ENCODE results near the gene EIF3K.

- TF ChIP-seq, protein P1, sequence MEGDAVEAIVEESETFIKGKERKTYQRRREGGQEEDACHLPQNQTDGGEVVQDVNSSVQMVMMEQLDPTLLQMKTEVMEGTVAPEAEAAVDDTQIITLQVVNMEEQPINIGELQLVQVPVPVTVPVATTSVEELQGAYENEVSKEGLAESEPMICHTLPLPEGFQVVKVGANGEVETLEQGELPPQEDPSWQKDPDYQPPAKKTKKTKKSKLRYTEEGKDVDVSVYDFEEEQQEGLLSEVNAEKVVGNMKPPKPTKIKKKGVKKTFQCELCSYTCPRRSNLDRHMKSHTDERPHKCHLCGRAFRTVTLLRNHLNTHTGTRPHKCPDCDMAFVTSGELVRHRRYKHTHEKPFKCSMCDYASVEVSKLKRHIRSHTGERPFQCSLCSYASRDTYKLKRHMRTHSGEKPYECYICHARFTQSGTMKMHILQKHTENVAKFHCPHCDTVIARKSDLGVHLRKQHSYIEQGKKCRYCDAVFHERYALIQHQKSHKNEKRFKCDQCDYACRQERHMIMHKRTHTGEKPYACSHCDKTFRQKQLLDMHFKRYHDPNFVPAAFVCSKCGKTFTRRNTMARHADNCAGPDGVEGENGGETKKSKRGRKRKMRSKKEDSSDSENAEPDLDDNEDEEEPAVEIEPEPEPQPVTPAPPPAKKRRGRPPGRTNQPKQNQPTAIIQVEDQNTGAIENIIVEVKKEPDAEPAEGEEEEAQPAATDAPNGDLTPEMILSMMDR (IDR thresholded peaks at IDR 0.05): no peak
- no peak for TF ChIP-seq POLR2A (IDR thresholded peaks at IDR 0.05)
Observed at GRCh38 chr19:38686530-38686888, 67.5 kb downstream of the EIF3K start.

All from sigmoid colon (tissue), 3 donors.